Cardiac muscle cell (in vitro differentiated cells and primary cell): ENCODE measurements around the gene TEX50. TPM values are rescaled to one million over a fixed set of nuclear protein-coding genes. Genes with fewer than 3 reads are reported as not detected.
"Not testable (repeated sequence)": the region's sequence is repeated elsewhere in the genome, so short reads cannot be mapped to it uniquely, and the experiment has no call there.

Source experiments
- DNase-seq, 2 donors: peaks; one replicate each; pipeline versions ENCODE4 v3.0.0 to v3.0.0-alpha.2; 2010 to 2017; ENCODE audit warnings: low read depth in 1 of 2, low spot score in 1 of 2
- H3K27ac ChIP-seq: fragments of 200-600 bp; sonication (generic); 2 replicates; pipeline ENCODE4 v1.5.1; 2016
- H3K27me3 ChIP-seq: fragments of 200-600 bp; sonication (generic); 2 replicates; pipeline ENCODE4 v1.6.0; 2016; ENCODE audit warnings: control low read depth
- H3K36me3 ChIP-seq: fragments of 200-600 bp; sonication (generic); 2 replicates; pipeline ENCODE4 v1.5.1; 2016; ENCODE audit warnings: control low read depth
- H3K4me1 ChIP-seq: fragments of 200-600 bp; sonication (generic); 2 replicates; pipeline ENCODE4 v1.8.1; 2017; ENCODE audit warnings: low read depth, mild to moderate bottlenecking, mixed run types
- H3K4me3 ChIP-seq: fragments of 200-600 bp; sonication (generic); 2 replicates; pipeline ENCODE4 v1.5.1; 2016; ENCODE audit warnings: mild to moderate bottlenecking
- H3K9me3 ChIP-seq: fragments of 200-600 bp; sonication (generic); 2 replicates; pipeline ENCODE4 v1.5.1; 2017; ENCODE audit warnings: low read depth, mild to moderate bottlenecking, control low read depth
- CTCF ChIP-seq: IDR thresholded peaks from 2 replicates; pipeline ENCODE4 v1.5.1; 2012; ENCODE audit warnings: low read depth, mild to moderate bottlenecking, low read length
- polyA plus RNA-seq: library from polyadenylated mRNA; unstranded; fragments of >200 nt; fragmentation: Nextera tagmentation; extraction: Ambion mirVana; gene quantifications from 2 replicates; pipeline ENCODE4 v1.2.1, GENCODE V29; 2016
- total RNA-seq: library from RNA; depleted of rRNA; stranded (reverse); fragments of >200 nt; gene quantifications from 2 replicates; pipeline ENCODE4 v1.2.3, GENCODE V29; 2016

TEX50 gene
- total and polyA plus RNA-seq, 2 experiments from 2014 or later, result not detected

- no peak overlapping the region for H3K4me3 ChIP-seq
- H3K9me3 ChIP-seq, result no peaks in the 10 kb centered on the region
- no peaks in the 10 kb centered on the region for H3K4me1 ChIP-seq
- H3K36me3 ChIP-seq, result no peaks in the 10 kb centered on the region
- TF ChIP-seq CTCF, result no peak
- no peaks in the 10 kb centered on the region for H3K27me3 ChIP-seq
- DNase-seq, result no peak
- H3K27ac ChIP-seq, result no peak overlapping the region
Observed at GRCh38 chr1:173660306-173660705, 25.2 kb downstream of the TEX50 start.

- Histone ChIP-seq H3K9me3 (no peaks in the 10 kb centered on the region), H3K27me3 (no peaks in the 10 kb centered on the region), H3K4me1 (no peaks in the 10 kb centered on the region), H3K27ac (no peak overlapping the region), H3K4me3 (no peak overlapping the region), H3K36me3 (no peaks in the 10 kb centered on the region)
- no peak for DNase-seq
- TF ChIP-seq CTCF, result no peak
Observed at GRCh38 chr1:173661271-173661670, 26.1 kb downstream of the TEX50 start.

GRCh38 chr1:173661763-173662162, 26.6 kb downstream of the TEX50 start:
- no peak for DNase-seq
- no peaks in the 10 kb centered on the region for H3K9me3 ChIP-seq
- no peaks in the 10 kb centered on the region for H3K27me3 ChIP-seq
- no peak overlapping the region for H3K4me3 ChIP-seq
- no peak overlapping the region for H3K27ac ChIP-seq
- no peaks in the 10 kb centered on the region for H3K4me1 ChIP-seq
- no peak for TF ChIP-seq CTCF
- no peaks in the 10 kb centered on the region for H3K36me3 ChIP-seq

- no peak overlapping the region for H3K27ac ChIP-seq
- DNase-seq, result no peak
Observed at GRCh38 chr1:173663159-173663558, 28.0 kb downstream of the TEX50 start.

GRCh38 chr1:173666646-173667045, 31.5 kb downstream of the TEX50 start:
- TF ChIP-seq CTCF, result no peak
- Histone ChIP-seq H3K4me3 (no peak overlapping the region), H3K27me3 (no peaks in the 10 kb centered on the region), H3K36me3 (no peaks in the 10 kb centered on the region), H3K27ac (no peak overlapping the region), H3K9me3 (no peaks in the 10 kb centered on the region), H3K4me1 (peaks cover 13% of the 10 kb centered on the region)
- no peak for DNase-seq

More at GRCh38 chr1:173663159-173663558, 28.0 kb downstream of the TEX50 start:
- no peaks in the 10 kb centered on the region for H3K27me3 ChIP-seq
- H3K4me1 ChIP-seq, result no peaks in the 10 kb centered on the region
- no peak for TF ChIP-seq CTCF
- H3K36me3 ChIP-seq, result no peaks in the 10 kb centered on the region
- no peaks in the 10 kb centered on the region for H3K9me3 ChIP-seq
- no peak overlapping the region for H3K4me3 ChIP-seq

- peak; percentile 76 for DNase-seq
- Histone ChIP-seq H3K36me3 (no peaks in the 10 kb centered on the region), H3K9me3 (no peaks in the 10 kb centered on the region), H3K27me3 (no peaks in the 10 kb centered on the region), H3K4me1 (peaks cover 13% of the 10 kb centered on the region), H3K27ac (no peak within 1 kb of the TSS), H3K4me3 (peak within 1 kb of the TSS; percentile 62)
- peak; percentile 8 for TF ChIP-seq CTCF
Observed at GRCh38 chr1:173669491-173669941, 34.4 kb downstream of the TEX50 start, which contains the start of gene ANKRD45. ANKRD45 (minus strand) TSS chr1:173669851; CDS start chr1:173659418, 10,433 bp downstream.

GRCh38 chr1:173674496-173674895, 39.4 kb downstream of the TEX50 start:
- H3K9me3 ChIP-seq, H3K4me1 ChIP-seq, DNase-seq, H3K4me3 ChIP-seq, H3K36me3 ChIP-seq, H3K27ac ChIP-seq, H3K27me3 ChIP-seq: not testable (repeated sequence)

- not testable (repeated sequence) for DNase-seq, H3K36me3 ChIP-seq, H3K27ac ChIP-seq, H3K4me1 ChIP-seq, H3K4me3 ChIP-seq, H3K27me3 ChIP-seq, H3K9me3 ChIP-seq
Observed at GRCh38 chr1:173680152-173680551, 45.0 kb downstream of the TEX50 start.
